ENCODE results near the gene RXYLT1.
A peak's percentile ranks its signal among the peaks of the same experiment; 100 is the strongest.

Gene RXYLT1

GRCh38 chr12:63845726-63846125 is 66.0 kb downstream of the RXYLT1 start:
- TF ChIP-seq CTCF (IDR thresholded peaks at IDR 0.05; ENCODE audit: low read depth, low read length, missing control alignments), result no peak

GRCh38 chr12:63846238-63846967 is 66.7 kb downstream of the RXYLT1 start:
- in situ Hi-C loops (cut with HindIII; ENCODE audit: low sequenced_read_pairs), result no loop called here
- H3K4me3 ChIP-seq (ENCODE audit: low read depth, low read length), result peak overlapping the region; percentile 75
- TF ChIP-seq CTCF (IDR thresholded peaks at IDR 0.05; ENCODE audit: low read depth, low read length, missing control alignments), result no peak
- DNase-seq (ENCODE audit: low read depth), result no peak

More at GRCh38 chr12:63845726-63846125, 66.0 kb downstream of the RXYLT1 start:
- H3K4me3 ChIP-seq (ENCODE audit: low read depth, low read length), result peak overlapping the region; percentile 75
- DNase-seq (ENCODE audit: low read depth), result no peak
- in situ Hi-C loops (cut with HindIII; ENCODE audit: low sequenced_read_pairs), result no loop called here

GRCh38 chr12:63848450-63848849 is 68.7 kb downstream of the RXYLT1 start:
- H3K4me3 ChIP-seq (ENCODE audit: low read depth, low read length), result no peak overlapping the region
- TF ChIP-seq CTCF (IDR thresholded peaks at IDR 0.05; ENCODE audit: low read depth, low read length, missing control alignments), result no peak
- DNase-seq (ENCODE audit: low read depth), result no peak
- in situ Hi-C loops (cut with HindIII; ENCODE audit: low sequenced_read_pairs), result no loop called here

GRCh38 chr12:63849106-63849620 is 69.5 kb downstream of the RXYLT1 start:
- TF ChIP-seq CTCF (IDR thresholded peaks at IDR 0.05; ENCODE audit: low read depth, low read length, missing control alignments), result no peak
- in situ Hi-C loops (cut with HindIII; ENCODE audit: low sequenced_read_pairs), result no loop called here
- H3K4me3 ChIP-seq (ENCODE audit: low read depth, low read length), result no peak overlapping the region
- no peak for DNase-seq (ENCODE audit: low read depth)

GRCh38 chr12:63849641-63850040 is 69.9 kb downstream of the RXYLT1 start:
- in situ Hi-C loops (cut with HindIII; ENCODE audit: low sequenced_read_pairs), result no loop called here
- no peak for TF ChIP-seq CTCF (IDR thresholded peaks at IDR 0.05; ENCODE audit: low read depth, low read length, missing control alignments)
- no peak for DNase-seq (ENCODE audit: low read depth)
- no peak overlapping the region for H3K4me3 ChIP-seq (ENCODE audit: low read depth, low read length)

GRCh38 chr12:63853978-63854377 is 74.3 kb downstream of the RXYLT1 start:
- in situ Hi-C loops (cut with HindIII; ENCODE audit: low sequenced_read_pairs), result no loop called here
- no peak for TF ChIP-seq CTCF (IDR thresholded peaks at IDR 0.05; ENCODE audit: low read depth, low read length, missing control alignments)
- no peak for DNase-seq (ENCODE audit: low read depth)
- H3K4me3 ChIP-seq (ENCODE audit: low read depth, low read length), result no peak overlapping the region

Data from astrocyte of the cerebellum (primary cell).